Measurements from ENCODE around the gene YJU2.

Gene YJU2

DNA sequence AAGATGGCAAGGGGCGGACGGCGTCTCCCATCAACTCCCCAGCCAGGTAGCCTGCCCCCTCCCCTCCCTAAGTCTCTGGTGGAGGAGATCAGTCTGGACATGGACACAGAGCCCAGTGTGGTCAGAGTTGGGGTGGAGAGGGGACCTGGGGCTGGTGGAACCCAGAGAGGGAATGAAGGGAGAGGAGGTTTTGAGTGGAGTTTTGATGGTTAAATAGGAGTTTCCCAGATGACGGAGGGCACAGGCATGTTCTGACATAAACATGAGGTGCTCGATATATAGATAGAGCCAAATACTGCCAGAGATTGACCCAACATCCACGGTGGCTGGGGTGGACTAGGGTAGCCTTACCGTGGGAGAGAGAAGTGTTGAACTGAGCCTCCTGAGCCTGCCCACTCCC, 71.6 kb downstream of the YJU2 start:
- H3K27ac ChIP-seq (ENCODE audit: low read depth, low read length), result no peak overlapping the region
- H3K36me3 ChIP-seq (ENCODE audit: control insufficient read depth, insufficient read depth, low read length), result no peaks in the 10 kb centered on the region
- H3K4me3 ChIP-seq (ENCODE audit: low read length), result no peak overlapping the region
- no peak overlapping the region for H3K9ac ChIP-seq (ENCODE audit: low read length)
- no peaks in the 10 kb centered on the region for H3K4me1 ChIP-seq (ENCODE audit: control insufficient read depth, insufficient read depth, low read length)
- no peaks in the 10 kb centered on the region for H3K27me3 ChIP-seq (ENCODE audit: control insufficient read depth, insufficient read depth, low read length)

Data from rectal smooth muscle tissue (tissue), 1 donor.